Measurements from ENCODE around the gene NUDT21.

NUDT21 gene

GRCh38 chr16:56477096-56477878, 26.2 kb upstream of the NUDT21 start:
- in situ Hi-C loops (cut with HindIII; ENCODE audit: low sequenced_read_pairs) = no loop called here
- no peak overlapping the region for H3K4me3 ChIP-seq (ENCODE audit: low read depth, low read length)
- DNase-seq (ENCODE audit: low read depth) = peak; percentile 82
- TF ChIP-seq, protein P1, sequence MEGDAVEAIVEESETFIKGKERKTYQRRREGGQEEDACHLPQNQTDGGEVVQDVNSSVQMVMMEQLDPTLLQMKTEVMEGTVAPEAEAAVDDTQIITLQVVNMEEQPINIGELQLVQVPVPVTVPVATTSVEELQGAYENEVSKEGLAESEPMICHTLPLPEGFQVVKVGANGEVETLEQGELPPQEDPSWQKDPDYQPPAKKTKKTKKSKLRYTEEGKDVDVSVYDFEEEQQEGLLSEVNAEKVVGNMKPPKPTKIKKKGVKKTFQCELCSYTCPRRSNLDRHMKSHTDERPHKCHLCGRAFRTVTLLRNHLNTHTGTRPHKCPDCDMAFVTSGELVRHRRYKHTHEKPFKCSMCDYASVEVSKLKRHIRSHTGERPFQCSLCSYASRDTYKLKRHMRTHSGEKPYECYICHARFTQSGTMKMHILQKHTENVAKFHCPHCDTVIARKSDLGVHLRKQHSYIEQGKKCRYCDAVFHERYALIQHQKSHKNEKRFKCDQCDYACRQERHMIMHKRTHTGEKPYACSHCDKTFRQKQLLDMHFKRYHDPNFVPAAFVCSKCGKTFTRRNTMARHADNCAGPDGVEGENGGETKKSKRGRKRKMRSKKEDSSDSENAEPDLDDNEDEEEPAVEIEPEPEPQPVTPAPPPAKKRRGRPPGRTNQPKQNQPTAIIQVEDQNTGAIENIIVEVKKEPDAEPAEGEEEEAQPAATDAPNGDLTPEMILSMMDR (IDR thresholded peaks at IDR 0.05; ENCODE audit: low read depth, low read length, missing control alignments) = no peak

DNA sequence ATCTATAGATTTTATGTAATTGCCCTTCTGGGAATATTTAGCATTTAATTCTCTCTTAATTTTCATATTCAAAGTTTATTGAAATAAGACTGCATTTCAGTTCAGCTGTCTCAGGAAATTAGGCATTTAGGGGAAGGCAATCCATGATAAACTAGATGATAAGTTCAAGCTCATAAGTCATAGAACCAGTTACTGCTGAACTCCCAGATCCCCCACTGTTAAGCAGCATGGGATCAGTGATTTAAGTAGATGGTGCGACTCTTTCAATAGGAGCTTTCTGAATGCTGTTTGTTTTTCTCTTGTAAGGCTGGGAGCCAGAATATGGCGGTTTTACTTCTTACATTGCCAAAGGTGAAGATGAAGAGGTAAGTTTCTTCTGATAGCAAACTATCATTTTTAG, 24.1 kb upstream of the NUDT21 start:
- TF ChIP-seq, protein P1 (IDR thresholded peaks at IDR 0.05; ENCODE audit: low read depth, low read length, missing control alignments) = no peak
- no peak for DNase-seq (ENCODE audit: low read depth)
- in situ Hi-C loops (cut with HindIII; ENCODE audit: low sequenced_read_pairs) = no loop called here
- H3K4me3 ChIP-seq (ENCODE audit: low read depth, low read length) = no peak overlapping the region

- DNase-seq (ENCODE audit: low read depth) = no peak
- in situ Hi-C loops (cut with HindIII; ENCODE audit: low sequenced_read_pairs) = no loop called here
- no peak overlapping the region for H3K4me3 ChIP-seq (ENCODE audit: low read depth, low read length)
- TF ChIP-seq, protein P1 (IDR thresholded peaks at IDR 0.05; ENCODE audit: low read depth, low read length, missing control alignments) = no peak
Measured at GRCh38 chr16:56470666-56471065, 19.5 kb upstream of the NUDT21 start.

DNA sequence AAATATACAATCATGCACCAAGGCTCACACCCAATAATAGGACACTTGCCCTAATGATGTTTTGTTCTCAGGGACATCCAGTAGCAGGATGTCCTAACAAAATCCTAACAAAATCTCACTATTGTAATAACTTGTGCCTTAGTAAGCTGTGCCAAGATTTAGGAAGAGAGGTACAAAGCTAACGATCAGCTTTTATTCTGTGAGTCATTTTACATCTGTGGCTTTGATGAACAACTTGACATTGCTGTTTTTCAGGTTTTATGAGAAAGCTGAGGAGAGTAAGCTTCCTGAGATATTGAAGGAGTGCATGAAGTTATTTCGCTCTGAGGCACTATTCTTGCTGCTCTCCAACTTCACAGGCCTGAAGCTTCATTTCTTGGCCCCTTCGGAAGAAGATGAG, 19.1 kb upstream of the NUDT21 start:
- TF ChIP-seq, protein P1 (IDR thresholded peaks at IDR 0.05; ENCODE audit: low read depth, low read length, missing control alignments) = no peak
- no peak overlapping the region for H3K4me3 ChIP-seq (ENCODE audit: low read depth, low read length)
- DNase-seq (ENCODE audit: low read depth) = no peak
- in situ Hi-C loops (cut with HindIII; ENCODE audit: low sequenced_read_pairs) = no loop called here

- in situ Hi-C loops (cut with HindIII; ENCODE audit: low sequenced_read_pairs) = no loop called here
- H3K4me3 ChIP-seq (ENCODE audit: low read depth, low read length) = no peak overlapping the region
- DNase-seq (ENCODE audit: low read depth) = no peak
- TF ChIP-seq, protein P1 (IDR thresholded peaks at IDR 0.05; ENCODE audit: low read depth, low read length, missing control alignments) = no peak
Measured at GRCh38 chr16:56469748-56470147, 18.6 kb upstream of the NUDT21 start.

GRCh38 chr16:56468800-56469199, 17.7 kb upstream of the NUDT21 start:
- no peak overlapping the region for H3K4me3 ChIP-seq (ENCODE audit: low read depth, low read length)
- in situ Hi-C loops (cut with HindIII; ENCODE audit: low sequenced_read_pairs) = no loop called here
- DNase-seq (ENCODE audit: low read depth) = no peak
- TF ChIP-seq, protein P1 (IDR thresholded peaks at IDR 0.05; ENCODE audit: low read depth, low read length, missing control alignments) = no peak

Data from astrocyte of the cerebellum (primary cell).